Dendritic cell treated with granulocyte-macrophage colony-stimulating factor and Interleukin-4, amounts not matched to agents 40 ng/mL and 50 ng/mL, for 4 days (primary cell): ENCODE measurements around the gene EZR.
A peak's percentile ranks its signal among the peaks of the same experiment; 100 is the strongest.

Experiments used
- H3K27ac Mint-ChIP-seq: one replicate; pipeline ENCODE4 v1.8.0; 2022; ENCODE audit warnings: mild to moderate bottlenecking, mixed read lengths
- H3K27me3 Mint-ChIP-seq: one replicate; pipeline ENCODE4 v1.8.0; 2022; ENCODE audit warnings: mild to moderate bottlenecking, mixed read lengths
- H3K36me3 Mint-ChIP-seq: one replicate; pipeline ENCODE4 v1.8.0; 2022; ENCODE audit warnings: low read depth, mixed read lengths
- H3K4me1 Mint-ChIP-seq: one replicate; pipeline ENCODE4 v1.8.0; 2022; ENCODE audit warnings: low read depth, mixed read lengths
- H3K4me3 Mint-ChIP-seq: one replicate; pipeline ENCODE4 v1.8.0; 2022; ENCODE audit warnings: mild to moderate bottlenecking, moderate library complexity, mixed read lengths
- H3K9me3 Mint-ChIP-seq: one replicate; pipeline ENCODE4 v1.8.0; 2022; ENCODE audit warnings: mixed read lengths
- intact Hi-C: fragments of 100-400 bp; cut with micrococcal nuclease; formaldehyde crosslinking; loops from one replicate; pipeline ENCODE4 v1.15.0; 2022

Gene EZR

DNA sequence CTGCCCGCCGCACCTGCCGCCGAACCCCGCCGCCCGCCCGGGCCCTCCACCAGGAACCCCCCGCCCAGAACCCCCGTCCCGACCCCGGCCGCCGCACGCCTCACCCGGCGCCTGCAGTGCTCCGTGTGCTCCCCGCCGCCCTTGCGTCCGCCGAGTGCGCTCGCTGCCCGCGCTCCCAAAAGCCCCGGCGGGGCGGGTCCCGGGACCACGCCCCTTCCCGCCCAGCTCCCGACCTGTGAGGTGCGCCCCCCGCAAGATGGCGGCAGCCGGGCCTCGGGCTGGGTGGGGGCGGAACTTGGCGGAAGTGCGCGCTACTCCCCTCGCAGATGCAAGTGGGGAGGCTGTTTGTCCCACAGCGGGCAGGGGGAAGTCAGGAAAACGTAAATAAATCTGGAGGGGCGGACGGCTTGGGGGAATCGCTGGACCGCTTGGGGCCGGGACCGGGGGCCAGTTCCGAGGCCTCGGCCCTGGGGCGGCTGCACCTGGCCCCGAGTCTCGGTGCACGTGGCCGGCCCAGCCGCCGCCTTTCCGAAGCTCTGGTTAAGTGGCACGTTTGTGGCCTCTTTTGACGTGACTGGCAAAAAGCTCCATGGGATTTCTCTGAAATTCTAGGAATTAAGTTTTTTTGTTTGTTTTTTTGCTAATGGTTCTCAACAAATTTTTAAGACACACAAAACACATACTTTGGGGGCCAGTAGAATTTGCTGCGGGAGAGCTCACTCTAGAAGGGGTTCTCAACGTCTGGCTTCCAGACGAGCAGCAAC lies at the start of gene EZR:
EZR (minus strand) TSS at position 156 of the 764 bp plus-strand sequence. CDS start 1,275 bp downstream, outside the sequence.
- Mint-ChIP-seq H3K36me3 (peaks cover 37% of the 10 kb centered on the region), H3K4me1 (peaks cover 31% of the 10 kb centered on the region), H3K27ac (peak within 1 kb of the TSS; percentile 90), H3K9me3 (no peaks in the 10 kb centered on the region), H3K4me3 (peak within 1 kb of the TSS; percentile 96), H3K27me3 (peaks cover 3% of the 10 kb centered on the region)
- intact Hi-C loops = loop anchor here (5.0 kb wide), 1 partner anchor 33 kb away; no protein-coding TSS in a partner anchor

- Mint-ChIP-seq H3K27ac (peak overlapping the region; percentile 98), H3K4me3 (no peak overlapping the region), H3K4me1 (peaks cover 30% of the 10 kb centered on the region), H3K9me3 (no peaks in the 10 kb centered on the region), H3K36me3 (no peaks in the 10 kb centered on the region), H3K27me3 (peaks cover under 1% of the 10 kb centered on the region)
- intact Hi-C loops = no loop called here
Observed at GRCh38 chr6:158868122-158868480, 48.9 kb upstream of the EZR start.

- intact Hi-C loops = no loop called here
- H3K27me3 Mint-ChIP-seq = no peaks in the 10 kb centered on the region
- H3K4me3 Mint-ChIP-seq = no peak overlapping the region
- H3K4me1 Mint-ChIP-seq = peaks cover 30% of the 10 kb centered on the region
- H3K9me3 Mint-ChIP-seq = no peaks in the 10 kb centered on the region
- no peaks in the 10 kb centered on the region for H3K36me3 Mint-ChIP-seq
- H3K27ac Mint-ChIP-seq = peak overlapping the region; percentile 69
Observed at GRCh38 chr6:158867381-158868121, 48.4 kb upstream of the EZR start.

- H3K27ac Mint-ChIP-seq = no peak overlapping the region
- no peaks in the 10 kb centered on the region for H3K27me3 Mint-ChIP-seq
- peaks cover 28% of the 10 kb centered on the region for H3K4me1 Mint-ChIP-seq
- intact Hi-C loops = no loop called here
- H3K36me3 Mint-ChIP-seq = no peaks in the 10 kb centered on the region
- H3K9me3 Mint-ChIP-seq = no peaks in the 10 kb centered on the region
- no peak overlapping the region for H3K4me3 Mint-ChIP-seq
Observed at GRCh38 chr6:158865769-158866168, 46.6 kb upstream of the EZR start.

DNA sequence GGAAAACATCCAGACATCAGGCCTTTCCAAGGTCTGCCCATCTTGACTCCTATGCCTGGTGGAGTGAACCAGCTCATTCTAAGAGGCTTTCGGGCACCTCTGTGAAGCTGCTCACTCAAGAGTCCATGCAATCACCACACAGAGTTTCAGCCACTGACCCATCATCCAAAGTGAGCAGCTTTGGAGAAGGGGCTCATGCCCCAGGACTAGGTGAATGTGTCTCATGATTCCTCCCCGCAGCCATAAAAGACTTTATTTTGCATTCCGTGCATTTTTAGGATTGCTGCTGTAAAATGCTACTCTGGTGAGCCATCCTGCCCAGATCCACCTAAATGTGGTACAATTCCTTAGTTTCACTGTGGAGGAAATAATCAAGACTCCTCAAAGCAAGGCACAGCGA lies 44.5 kb upstream of the EZR start:
- Mint-ChIP-seq H3K36me3 (no peaks in the 10 kb centered on the region), H3K9me3 (no peaks in the 10 kb centered on the region), H3K4me1 (peaks cover 9% of the 10 kb centered on the region), H3K4me3 (no peak overlapping the region), H3K27me3 (no peaks in the 10 kb centered on the region), H3K27ac (no peak overlapping the region)
- intact Hi-C loops = no loop called here

- H3K27ac Mint-ChIP-seq = no peak overlapping the region
- intact Hi-C loops = no loop called here
Observed at GRCh38 chr6:158861686-158862381, 42.7 kb upstream of the EZR start.

DNA sequence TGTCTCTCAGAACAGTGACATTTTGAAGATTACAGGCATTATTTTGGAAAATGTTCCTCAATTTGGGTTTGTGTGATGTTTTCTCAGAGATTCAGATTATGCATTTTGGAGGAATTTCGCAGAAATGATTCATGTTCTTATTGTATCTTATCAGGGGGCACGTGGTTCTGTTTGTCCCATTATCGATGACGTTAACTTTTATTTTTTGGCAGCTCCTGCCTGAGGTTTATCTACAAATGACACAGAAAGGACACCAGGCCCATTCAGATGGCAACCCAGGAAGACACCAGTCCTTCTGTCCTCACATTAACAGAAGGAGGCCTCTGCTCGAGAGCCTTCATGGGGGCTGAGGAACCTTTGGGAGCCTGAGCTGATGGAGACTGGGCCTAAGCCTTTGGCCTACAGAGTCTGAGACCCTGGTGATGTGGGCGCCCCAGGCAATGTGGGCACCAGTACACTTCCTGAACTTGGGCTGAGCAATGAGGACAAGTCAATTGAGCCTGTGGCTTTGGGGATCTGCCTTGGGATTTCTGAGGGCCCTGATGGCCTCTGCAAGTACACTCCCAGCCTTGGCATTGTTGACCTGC lies 41.2 kb upstream of the EZR start:
- H3K36me3 Mint-ChIP-seq = no peaks in the 10 kb centered on the region
- H3K4me3 Mint-ChIP-seq = no peak overlapping the region
- H3K27ac Mint-ChIP-seq = no peak overlapping the region
- peaks cover 22% of the 10 kb centered on the region for H3K4me1 Mint-ChIP-seq
- no peaks in the 10 kb centered on the region for H3K9me3 Mint-ChIP-seq
- H3K27me3 Mint-ChIP-seq = no peaks in the 10 kb centered on the region
- intact Hi-C loops = no loop called here

More at GRCh38 chr6:158861686-158862381, 42.7 kb upstream of the EZR start:
- Mint-ChIP-seq H3K36me3 (no peaks in the 10 kb centered on the region), H3K9me3 (no peaks in the 10 kb centered on the region), H3K4me1 (peaks cover 11% of the 10 kb centered on the region), H3K27me3 (no peaks in the 10 kb centered on the region), H3K4me3 (no peak overlapping the region)

- no peak overlapping the region for H3K27ac Mint-ChIP-seq
- H3K36me3 Mint-ChIP-seq = no peaks in the 10 kb centered on the region
- no peak overlapping the region for H3K4me3 Mint-ChIP-seq
- H3K4me1 Mint-ChIP-seq = peaks cover 22% of the 10 kb centered on the region
- no peaks in the 10 kb centered on the region for H3K9me3 Mint-ChIP-seq
- no peaks in the 10 kb centered on the region for H3K27me3 Mint-ChIP-seq
- intact Hi-C loops = no loop called here
Observed at GRCh38 chr6:158856261-158856660, 37.1 kb upstream of the EZR start.

GRCh38 chr6:158854214-158855101 lies 35.3 kb upstream of the EZR start:
- intact Hi-C loops = loop anchor here (5.0 kb wide), 1 partner anchor 37 kb away; the partner anchor contains the start of gene EZR
- H3K27ac Mint-ChIP-seq = no peak overlapping the region
- H3K27me3 Mint-ChIP-seq = no peaks in the 10 kb centered on the region
- no peak overlapping the region for H3K4me3 Mint-ChIP-seq
- peaks cover 34% of the 10 kb centered on the region for H3K4me1 Mint-ChIP-seq
- H3K9me3 Mint-ChIP-seq = no peaks in the 10 kb centered on the region
- no peaks in the 10 kb centered on the region for H3K36me3 Mint-ChIP-seq

DNA sequence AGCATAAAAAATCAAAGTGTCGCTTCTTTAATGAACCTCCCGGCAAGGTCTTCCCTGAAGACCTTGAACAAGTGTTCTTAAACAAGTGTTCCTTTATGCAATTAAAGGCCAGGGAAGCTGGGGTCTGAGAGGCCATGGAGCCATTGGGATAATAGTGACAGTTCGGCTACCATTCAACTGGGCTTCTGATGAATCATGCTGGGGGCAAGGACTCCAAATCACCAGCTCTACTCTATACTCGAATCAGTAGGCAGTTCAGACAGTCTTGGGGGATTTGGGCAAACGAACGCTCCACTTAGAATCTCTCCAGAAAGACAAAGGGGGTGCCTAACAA lies 34.7 kb upstream of the EZR start:
- Mint-ChIP-seq H3K4me1 (peaks cover 40% of the 10 kb centered on the region), H3K27ac (no peak overlapping the region), H3K27me3 (no peaks in the 10 kb centered on the region), H3K36me3 (no peaks in the 10 kb centered on the region), H3K4me3 (no peak overlapping the region), H3K9me3 (no peaks in the 10 kb centered on the region)
- intact Hi-C loops = loop anchor here (1.0 to 5.0 kb wide), 2 partner anchors 15 to 37 kb away; partner anchors contain the start of gene EZR

GRCh38 chr6:158853072-158853879 lies 34.1 kb upstream of the EZR start:
- intact Hi-C loops = loop anchor here (1.0 to 5.0 kb wide), 2 partner anchors 16 to 36 kb away; partner anchors contain the start of gene EZR
- H3K27ac Mint-ChIP-seq = no peak overlapping the region
- no peaks in the 10 kb centered on the region for H3K9me3 Mint-ChIP-seq
- peaks cover 45% of the 10 kb centered on the region for H3K4me1 Mint-ChIP-seq
- no peaks in the 10 kb centered on the region for H3K27me3 Mint-ChIP-seq
- no peak overlapping the region for H3K4me3 Mint-ChIP-seq
- no peaks in the 10 kb centered on the region for H3K36me3 Mint-ChIP-seq

DNA sequence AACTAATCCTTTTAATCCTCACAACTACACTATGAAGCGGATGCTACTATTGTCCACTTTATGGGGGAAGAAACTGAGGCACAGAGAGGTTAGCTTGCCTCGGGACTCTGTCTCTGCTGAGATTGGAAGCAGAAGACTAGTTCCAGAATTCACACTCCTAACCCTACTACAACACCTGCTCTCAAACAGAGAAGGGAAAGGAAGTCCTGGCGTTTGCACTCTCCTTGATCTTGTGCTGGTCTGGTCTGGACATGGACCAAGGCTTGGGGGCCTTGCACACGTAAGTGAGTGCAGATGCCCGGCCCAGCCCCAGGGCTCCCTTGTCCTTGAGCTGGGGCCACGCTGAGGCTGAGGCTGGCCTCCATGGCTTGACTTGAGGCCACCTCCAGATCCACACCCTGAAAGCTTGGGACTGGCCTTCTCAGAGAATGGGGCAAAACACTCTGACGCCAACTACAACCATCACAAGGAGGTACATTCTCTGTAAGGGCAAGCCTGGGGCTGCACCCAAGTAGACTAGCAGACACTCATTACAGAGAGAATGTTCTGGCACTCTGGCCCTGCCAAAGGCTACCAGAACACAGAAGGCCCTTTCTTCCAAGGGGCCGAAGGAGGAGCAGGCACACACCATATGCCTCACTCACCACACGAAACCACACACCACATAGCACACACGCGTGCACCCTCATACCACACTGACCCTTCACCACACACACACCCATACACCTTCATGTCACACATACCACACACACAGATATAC lies 33.3 kb upstream of the EZR start:
- Mint-ChIP-seq H3K4me1 (peaks cover 39% of the 10 kb centered on the region), H3K9me3 (no peaks in the 10 kb centered on the region), H3K27ac (no peak overlapping the region), H3K4me3 (no peak overlapping the region), H3K36me3 (no peaks in the 10 kb centered on the region), H3K27me3 (no peaks in the 10 kb centered on the region)
- intact Hi-C loops = loop anchor here (1.0 to 5.0 kb wide), 2 partner anchors 17 to 35 kb away; partner anchors contain the start of gene EZR
